Measurements from ENCODE around the gene PLA2R1.

Gene PLA2R1

DNA sequence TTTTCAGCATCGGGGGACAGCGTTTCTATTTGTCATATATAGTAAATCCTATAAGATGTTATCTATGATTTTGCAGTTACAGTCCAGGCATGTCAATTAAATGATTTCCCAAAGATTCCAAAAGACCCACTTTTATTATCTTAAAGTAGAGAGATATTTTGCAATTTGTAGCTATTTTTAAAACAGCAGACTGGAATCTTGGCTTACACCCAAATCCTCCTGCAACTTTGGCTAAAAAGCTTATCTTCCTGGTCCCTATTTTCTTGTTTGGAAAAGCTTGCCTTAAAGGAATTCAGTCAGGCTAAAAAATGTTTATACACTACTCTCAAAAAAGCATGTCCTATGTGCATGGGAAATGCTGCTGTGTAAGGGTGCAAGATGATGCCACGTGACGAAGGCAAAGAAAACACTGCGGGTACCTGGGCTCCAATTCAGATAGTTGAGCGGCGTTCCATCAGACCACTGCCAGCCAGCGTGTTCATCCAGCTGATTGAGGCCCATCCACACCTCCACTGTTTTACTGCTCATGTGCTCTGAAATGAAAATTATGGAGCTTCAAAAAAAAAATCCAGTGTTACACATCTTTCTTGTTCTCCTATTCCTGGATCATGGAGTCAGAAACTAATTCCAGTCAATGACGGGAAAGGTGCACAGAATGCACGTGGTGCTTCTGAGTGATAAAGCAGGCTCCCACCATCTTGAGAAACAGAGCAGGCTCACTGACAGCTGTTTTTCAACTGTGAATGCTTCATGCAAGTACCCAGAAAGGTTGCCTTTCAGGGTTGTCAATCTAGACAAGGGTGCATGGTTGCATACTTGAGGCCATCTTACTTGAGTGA, 33.8 kb downstream of the PLA2R1 start:
- DNase-seq, result no peak

DNA sequence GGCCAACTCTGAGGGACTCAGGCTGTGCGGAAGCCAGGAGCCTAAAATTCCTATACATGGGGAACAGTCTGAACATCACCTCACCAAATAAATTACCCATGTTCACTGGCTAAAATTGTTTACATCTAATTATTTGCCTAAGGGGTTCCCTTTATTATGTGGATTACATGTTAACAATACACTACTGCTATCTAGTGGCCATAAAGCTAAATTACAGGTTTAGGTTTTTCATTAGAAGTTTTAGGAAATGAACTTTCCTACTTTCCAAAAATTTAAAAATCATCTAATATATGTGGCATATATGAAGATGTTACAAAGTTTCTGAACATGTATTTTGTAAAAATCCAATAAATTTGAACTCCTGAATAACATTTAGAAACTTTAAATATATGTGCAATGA, 40.3 kb downstream of the PLA2R1 start:
- no peak for DNase-seq

DNA sequence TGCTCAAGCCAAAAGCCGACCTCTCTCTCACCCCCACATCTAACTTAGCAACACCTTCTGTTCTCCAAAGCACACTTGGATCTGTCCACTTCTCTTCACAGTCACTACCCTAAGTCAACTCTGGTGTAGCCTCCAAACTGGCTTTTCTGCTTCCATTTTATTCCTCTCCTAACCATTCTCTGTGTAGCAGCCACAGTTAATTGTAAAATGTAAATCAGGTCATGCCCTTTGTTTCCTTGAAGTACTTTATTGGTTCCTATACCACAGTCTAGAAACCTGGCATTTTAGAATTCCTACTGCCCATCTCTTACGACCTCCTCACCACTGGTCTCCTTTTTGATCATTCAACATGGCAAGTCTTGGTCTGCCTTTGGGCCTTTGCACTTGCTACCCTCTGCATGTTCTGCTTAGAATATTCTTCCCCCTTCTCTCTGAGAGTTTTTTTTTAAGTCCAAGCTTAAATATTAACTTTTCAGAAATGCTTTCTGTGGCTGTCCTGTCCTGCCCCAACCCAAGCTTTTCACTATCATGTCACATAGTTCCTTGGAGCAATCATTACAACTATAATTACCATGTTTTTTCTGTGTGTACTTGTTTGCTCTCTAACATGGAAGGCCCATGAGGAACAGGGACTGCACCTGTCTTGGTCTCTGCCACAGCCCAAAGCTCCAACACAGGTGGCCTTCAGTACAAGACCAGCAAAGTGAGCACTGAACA, 42.9 kb downstream of the PLA2R1 start:
- no peak for DNase-seq

DNA sequence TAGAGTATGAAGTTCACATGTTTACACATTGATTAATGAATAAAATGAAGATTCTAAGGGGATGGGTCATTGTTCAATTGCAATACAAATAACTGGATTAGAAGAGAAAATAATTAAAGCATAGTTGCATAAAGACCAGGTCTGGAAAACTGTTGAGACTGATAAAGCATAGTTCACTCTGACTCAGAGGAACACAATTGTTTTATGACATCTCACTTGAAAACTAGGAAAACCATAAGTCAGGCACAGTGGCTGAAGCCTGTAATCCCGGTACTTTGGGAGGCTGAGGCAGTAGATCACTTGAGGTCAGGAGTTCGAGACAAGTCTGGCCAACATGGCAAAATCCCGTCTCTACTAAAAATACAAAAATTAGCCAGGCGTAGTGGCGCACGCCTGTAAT, 46.7 kb downstream of the PLA2R1 start:
- no peak for DNase-seq

DNA sequence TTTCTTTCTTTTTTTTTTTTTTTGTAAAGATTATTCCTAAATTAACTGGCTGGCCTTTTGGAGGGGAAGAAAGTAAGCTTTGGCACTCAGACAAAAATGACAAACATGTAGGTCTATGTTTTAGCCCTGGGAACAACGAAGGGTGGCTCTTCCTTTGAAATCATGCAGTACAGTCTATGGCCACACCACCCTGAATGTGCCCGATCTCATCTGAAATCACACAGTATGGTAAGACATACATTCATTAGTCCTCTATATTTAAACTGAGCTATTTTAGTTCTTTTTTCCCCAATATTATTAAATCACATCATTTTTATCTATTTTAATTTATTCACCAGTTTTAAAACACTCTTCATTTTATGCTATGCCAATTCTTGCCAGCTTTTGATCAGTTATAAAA, 48.2 kb downstream of the PLA2R1 start:
- no peak for DNase-seq

DNA sequence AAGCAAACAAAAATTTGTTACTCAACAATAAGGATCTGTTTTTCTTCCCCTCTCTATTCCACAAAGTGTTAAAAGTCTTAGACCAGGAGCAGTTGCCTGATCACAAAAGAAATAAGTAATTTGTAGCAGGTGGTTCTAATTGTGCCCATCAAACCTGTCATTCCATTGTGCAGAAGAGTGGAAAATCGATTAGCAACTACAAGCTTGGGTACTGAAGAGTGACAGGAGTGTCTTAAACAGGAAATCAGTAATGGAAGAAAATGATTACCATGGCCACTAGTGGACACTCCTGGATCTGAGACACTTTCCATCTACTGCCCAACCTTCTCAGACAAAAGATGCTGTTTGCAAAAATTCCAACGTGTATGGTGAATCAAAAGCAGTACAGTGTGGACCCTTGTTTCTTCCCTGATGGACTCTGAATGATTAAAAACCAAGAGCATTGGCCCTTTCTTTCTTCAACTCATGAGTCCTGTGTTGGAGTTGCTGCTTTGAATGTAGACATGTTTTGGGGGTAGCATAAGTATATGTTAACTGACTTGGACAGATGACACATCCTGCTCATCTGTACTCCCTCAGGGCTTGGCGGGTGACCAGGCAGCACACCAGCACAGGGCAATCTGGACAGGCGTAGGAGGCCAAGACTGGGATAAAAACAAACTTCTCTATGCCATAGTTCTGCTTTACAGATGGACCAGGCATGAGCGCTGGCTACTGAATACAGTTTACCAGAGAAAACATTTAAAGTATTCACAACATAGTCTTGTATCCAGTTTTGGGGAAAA, 51.9 kb downstream of the PLA2R1 start:
- DNase-seq, result no peak

GRCh38 chr2:160007111-160007510, 55.3 kb downstream of the PLA2R1 start:
- no peak for DNase-seq

- no peak for DNase-seq
These were observed 55.9 kb downstream of the PLA2R1 start for GRCh38 chr2:160006475-160006874.

DNA sequence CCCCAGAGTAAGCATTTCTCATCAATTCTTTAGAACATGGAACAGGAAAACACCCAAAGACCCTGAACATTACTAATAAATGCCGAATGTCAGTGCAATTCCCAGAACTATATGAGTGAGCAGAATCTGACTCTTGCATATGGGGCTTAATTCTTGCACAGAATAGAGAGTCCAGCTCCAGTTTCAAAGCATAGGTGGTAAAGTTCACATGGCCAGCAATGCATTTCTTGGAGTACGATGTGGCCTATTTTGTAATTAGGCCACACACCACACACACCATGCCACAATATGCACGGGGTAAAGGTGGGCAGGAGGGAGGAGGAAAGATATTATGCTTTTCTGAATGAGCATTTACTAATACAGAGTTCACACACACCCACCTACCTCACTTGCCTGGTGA, 56.5 kb downstream of the PLA2R1 start:
- DNase-seq, result no peak

GRCh38 chr2:160005476-160005875, 56.9 kb downstream of the PLA2R1 start:
- DNase-seq, result no peak

GRCh38 chr2:159998961-159999360, 63.5 kb downstream of the PLA2R1 start:
- DNase-seq, result no peak

DNA sequence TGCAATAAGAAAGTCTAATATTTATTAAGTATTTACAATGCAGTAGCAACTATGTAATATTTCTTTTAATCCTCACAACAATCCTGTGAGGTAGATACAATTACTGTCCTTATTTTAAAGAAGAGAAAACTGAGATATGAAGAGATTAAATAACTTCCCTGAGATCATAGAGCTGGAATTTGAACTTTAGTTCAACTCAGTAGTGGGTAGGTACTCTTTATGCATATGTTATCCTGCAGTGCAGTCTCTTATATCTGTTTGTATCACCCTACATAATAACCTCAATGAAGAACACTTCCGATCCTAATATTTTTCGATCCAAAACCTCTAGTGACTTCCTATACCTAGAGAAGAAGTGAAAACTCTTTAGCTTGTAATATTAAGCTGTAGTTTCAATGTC, 64.2 kb downstream of the PLA2R1 start:
- no peak for DNase-seq

DNA sequence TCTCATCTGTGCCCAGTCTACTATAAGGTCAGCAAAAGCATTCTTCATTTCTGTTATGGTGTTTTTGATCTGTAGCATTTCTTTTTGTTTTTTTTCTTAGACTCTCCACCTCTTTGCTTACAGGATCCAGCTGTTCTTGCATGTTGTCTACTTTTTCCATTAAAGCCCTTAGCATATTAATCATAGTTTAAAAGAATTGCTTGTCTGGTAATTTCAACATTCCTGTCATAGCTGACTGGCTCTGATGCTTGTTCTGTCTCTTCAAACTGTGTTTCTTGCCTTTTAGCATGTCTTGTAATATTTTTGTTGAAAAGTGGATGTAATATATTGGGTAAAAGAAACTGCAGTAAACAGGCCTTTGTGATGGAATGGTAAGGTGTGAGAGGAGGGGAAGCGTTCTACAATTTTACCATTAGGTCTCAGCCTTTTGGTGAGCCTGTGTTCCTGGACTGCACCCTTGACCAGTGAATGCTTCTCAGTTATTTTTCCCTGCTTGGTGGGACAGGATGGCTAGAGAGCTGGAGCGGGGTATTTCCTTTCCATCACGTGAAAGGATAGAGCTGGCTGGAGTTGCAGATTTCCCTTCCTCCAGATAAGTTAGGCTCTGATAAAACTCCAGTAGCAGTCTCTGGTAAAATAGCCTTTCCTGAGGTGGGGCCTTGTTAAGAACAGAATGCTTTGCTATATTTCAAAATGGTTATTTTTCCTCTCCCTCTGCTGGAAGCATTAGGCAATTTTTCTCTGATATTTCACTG, 65.4 kb downstream of the PLA2R1 start:
- DNase-seq, result no peak

GRCh38 chr2:159995038-159995437, 67.4 kb downstream of the PLA2R1 start:
- no peak for DNase-seq

DNA sequence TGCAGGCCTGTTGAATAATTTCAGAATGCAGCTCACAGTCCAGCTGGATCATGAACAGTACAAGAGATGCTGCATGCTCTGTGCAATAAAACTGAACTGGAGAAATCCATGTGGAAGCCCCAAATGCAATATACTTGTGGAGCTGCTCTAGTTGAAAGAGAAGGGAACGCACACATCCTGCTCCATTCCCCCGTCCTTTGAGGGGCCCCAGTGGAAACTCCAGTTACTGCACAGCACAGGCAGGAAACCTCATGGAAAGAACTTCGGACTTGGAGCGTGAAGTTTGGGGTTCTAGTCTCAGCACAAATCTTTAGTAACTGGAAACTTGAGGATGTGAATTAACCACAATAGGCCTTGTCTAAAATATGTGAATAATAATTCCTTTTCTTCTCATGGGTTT, 73.2 kb downstream of the PLA2R1 start:
- DNase-seq, result no peak

DNA sequence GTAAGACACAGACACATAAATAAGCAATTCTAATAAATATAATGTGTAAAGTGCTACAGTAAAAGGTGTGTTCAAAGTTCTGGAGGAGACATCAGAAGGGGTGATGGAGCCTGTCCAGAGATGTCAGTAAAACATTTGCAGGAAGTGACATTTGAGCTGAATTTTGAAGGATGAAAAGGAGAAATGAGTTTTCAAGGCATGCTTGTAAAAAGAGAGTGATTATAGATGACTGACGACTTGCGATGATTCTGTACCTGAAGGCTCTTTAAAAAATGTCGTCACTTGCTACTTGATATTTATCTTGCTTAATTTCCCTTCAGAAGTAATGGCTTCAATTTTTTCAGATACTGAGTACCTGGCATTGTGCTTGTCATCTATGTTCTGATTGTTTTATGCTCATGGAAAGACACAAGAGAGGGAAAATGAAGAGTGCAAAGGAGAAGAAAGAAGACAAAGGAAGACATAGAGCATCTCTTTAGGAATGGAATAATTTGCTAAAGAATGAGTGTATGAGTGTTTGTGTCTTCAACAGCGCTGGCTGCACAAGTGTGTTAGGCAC, 73.9 kb downstream of the PLA2R1 start:
- DNase-seq, result no peak

DNA sequence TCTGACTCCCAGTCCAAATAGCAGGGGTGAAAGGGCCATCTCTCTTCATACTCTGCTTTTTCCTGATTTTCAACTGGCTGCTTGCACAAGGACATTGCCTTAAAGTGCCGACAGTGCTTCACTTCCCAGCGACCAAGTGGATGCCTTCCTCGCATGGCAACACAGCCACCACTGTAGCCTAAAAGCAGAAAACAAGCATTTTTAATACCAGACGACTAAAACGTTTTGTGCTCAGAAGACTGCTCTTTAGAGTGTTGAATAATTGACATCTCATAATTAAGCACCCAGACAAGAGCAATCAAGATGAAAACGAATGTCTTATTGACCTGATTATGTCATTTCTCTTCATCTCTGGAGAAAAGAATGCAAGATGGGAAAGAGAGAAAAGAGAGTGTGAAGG, 75.2 kb downstream of the PLA2R1 start:
- DNase-seq, result no peak

DNA sequence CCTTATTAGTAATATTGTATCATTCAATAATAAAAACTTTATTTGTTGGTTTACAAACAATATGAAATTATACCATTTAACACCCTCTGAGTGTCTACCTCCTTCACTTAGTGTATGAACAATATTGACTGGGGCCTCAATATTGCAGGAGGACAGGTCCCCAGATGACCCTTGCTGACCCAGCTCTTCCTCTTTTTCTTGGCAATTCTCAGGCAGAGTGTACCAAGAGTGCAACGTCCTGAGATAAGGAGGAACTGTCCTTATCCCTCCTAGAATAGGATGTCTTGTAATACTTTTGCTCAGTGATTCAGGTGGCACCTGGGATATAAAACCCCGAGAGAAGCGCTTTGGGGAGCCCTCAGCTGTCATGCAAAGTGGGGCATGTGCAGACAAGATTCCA, 76.8 kb downstream of the PLA2R1 start:
- no peak for DNase-seq

GRCh38 chr2:159984034-159984433, 78.4 kb downstream of the PLA2R1 start:
- no peak for DNase-seq

DNA sequence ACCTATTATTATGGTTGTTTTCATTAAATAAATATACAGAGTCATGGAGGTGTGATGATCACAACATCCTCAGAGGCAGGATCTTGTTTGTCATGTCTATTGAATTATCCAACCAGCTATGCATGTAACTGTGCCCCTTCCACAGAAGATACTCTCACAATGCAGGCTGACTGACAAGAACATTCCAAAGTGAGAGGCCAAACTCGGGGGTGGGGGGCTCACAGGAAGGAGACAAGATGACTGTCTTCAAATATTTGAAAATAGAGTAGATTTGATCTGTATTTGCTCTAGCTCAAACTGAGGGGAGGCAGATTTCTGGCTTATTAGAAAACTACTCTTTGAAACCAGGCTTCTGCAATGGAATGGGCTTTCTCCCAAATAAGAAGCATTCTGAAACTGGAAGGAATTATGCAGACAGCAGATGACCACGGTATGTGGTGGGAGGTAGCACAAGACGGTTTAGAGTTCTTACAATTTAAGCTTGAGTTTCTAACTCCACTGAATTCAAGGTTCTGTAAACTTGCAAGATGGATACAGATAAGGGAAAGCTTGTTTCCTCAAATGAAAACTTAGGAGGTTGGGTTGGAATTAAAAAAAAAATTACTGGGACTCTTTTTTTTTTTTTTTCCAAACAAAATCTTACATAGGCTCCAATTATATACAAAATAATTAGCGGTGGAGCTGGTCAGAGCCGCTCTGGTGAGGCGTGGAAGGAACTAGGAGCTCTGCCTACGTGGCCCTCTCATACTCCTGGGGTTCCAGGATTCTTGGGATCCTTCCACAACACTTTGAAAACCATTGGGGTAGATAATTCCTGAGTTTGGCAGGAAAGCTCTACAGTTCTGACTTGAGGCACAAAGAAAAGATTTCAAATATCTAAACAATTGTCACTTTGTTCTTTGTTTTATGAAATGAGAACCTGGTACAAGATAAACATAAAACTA, 79.3 kb downstream of the PLA2R1 start:
- no peak for DNase-seq

GRCh38 chr2:159982270-159982669, 80.1 kb downstream of the PLA2R1 start:
- no peak for DNase-seq
